Measurements from ENCODE around the gene DDR2. TPM values are rescaled to one million over a fixed set of nuclear protein-coding genes. Genes with fewer than 3 reads are reported as not detected.

Gene DDR2
- total and polyA plus RNA-seq, 8 donors, result 1.4 to 14.6 (median 3.3) TPM

- no peak for TF ChIP-seq CTCF (IDR thresholded peaks at IDR 0.05)
- DNase-seq (no peak), FAIRE-seq (no peak), ATAC-seq (no peak)
- 86 to 94% methylated on average over 3 of the region's 3 CpGs for WGBS, 2 donors
- H3K4me1 ChIP-seq, result peaks cover 0 to 5% (median 0%) of the 10 kb centered on the region in 3 donors
- H3K27ac ChIP-seq, result no peak overlapping the region
- peaks cover 0 to 14% (median 0%) of the 10 kb centered on the region in 4 donors for H3K27me3 ChIP-seq
- H3K4me3 ChIP-seq, result no peak overlapping the region
- H3K9me3 ChIP-seq, result no peaks in the 10 kb centered on the region
- intact Hi-C loops (cut with DNase I), result no loop called here
- no peaks in the 10 kb centered on the region for H3K36me3 ChIP-seq
Measured at GRCh38 chr1:162823231-162823630, 191.0 kb downstream of the DDR2 start.

DNA sequence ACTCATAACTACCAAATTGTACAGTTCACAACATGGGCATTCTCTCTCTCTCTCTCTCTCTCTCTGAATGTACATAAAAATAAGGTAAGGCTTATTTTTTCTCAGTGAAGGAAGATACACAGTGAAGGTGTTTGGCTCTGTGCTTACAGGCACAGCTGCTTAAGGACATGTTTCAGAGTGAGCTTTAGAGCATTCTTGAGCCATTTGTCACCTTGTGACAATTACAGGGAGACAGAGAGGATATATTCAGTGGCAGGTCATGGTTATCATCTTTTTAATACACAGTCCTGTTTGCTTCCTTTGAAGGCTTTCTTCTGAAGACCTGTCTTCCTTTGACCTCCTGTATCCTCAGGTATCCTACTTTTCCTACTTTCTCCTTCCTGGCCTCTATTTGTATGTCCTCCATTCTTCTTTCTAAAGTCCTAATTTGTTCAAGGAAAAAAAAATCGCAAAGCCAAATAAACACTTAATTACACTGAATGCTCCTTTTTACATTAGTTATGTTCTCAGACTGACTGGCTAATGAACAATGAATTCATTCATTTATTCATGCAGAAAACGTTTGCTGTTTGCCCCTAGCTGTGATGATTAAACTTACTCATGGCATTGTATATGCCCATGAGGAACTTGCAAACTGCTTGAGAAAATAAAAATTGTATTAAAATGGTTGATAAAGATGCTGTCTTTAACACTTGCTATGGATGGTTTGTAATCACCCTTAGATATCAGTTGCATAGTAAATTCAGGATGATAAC is 191.7 kb downstream of the DDR2 start:
- Histone ChIP-seq H3K4me1 (peaks cover 0 to 5% (median 0%) of the 10 kb centered on the region in 3 donors), H3K9me3 (no peaks in the 10 kb centered on the region), H3K4me3 (no peak overlapping the region), H3K36me3 (no peaks in the 10 kb centered on the region), H3K27me3 (peaks cover 0 to 14% (median 0%) of the 10 kb centered on the region in 4 donors), H3K27ac (no peak overlapping the region)
- 37 to 38% methylated on average over 2 of the region's 2 CpGs for WGBS, 2 donors
- ATAC-seq (no peak), FAIRE-seq (no peak), DNase-seq (no peak)
- TF ChIP-seq CTCF (IDR thresholded peaks at IDR 0.05), result no peak
- intact Hi-C loops (cut with DNase I), result no loop called here

DNA sequence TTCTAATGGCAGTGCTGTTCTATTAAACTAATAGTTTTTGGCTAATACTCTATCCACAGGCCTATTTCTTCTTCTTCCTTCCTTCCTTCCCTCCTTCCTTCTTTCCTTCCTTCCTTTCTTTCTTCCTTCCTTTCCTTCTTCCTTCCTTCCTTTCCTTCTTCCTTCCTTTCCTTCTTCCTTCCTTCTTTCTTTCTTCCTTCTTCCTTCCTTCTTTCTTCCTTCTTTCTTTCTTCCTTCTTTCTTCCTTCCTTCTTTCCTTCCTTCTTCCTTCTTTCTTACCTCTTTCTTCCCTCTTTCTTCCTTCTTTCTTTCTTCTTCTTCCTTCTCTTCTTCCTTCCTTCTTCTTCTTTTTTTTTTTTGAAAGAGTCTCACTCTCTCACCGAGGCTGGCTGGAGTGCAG is 197.0 kb downstream of the DDR2 start:
- DNase-seq (no peak), ATAC-seq (no peak), FAIRE-seq (no peak)
- intact Hi-C loops (cut with DNase I), result no loop called here
- no peak overlapping the region for H3K4me3 ChIP-seq
- peaks cover 0 to under 1% (median 0%) of the 10 kb centered on the region in 4 donors for H3K27me3 ChIP-seq
- H3K4me1 ChIP-seq, result no peaks in the 10 kb centered on the region
- 82 to 91% methylated on average over 1 of the region's 1 CpG for WGBS, 2 donors
- no peak overlapping the region for H3K27ac ChIP-seq
- H3K9me3 ChIP-seq, result no peaks in the 10 kb centered on the region
- no peak for TF ChIP-seq CTCF (IDR thresholded peaks at IDR 0.05)
- no peaks in the 10 kb centered on the region for H3K36me3 ChIP-seq

DNA sequence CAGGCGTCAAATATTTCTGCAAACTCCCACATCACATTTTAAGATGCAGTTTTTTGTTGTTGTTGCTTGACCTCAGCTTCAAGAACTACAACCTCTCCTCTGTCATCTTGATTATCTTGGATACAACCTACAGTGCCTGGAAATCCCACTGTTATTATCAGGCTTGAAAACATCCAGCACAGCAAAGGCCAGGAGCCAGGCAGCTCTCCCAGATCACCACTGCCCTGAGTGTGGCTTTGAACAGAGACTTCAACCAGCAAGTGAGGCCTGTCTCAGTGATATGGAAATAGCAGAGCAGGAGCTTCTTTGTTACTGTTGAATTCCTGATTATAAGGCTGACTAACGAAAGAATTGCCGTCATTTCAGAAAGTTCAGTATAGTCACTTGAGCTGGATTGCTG is 200.2 kb downstream of the DDR2 start:
- H3K4me3 ChIP-seq, result no peak overlapping the region
- H3K4me1 ChIP-seq, result no peaks in the 10 kb centered on the region
- FAIRE-seq (no peak), ATAC-seq (no peak), DNase-seq (no peak)
- WGBS, 2 donors, result 55 to 91% methylated on average over 3 of the region's 3 CpGs
- H3K9me3 ChIP-seq, result no peaks in the 10 kb centered on the region
- no peak for TF ChIP-seq CTCF (IDR thresholded peaks at IDR 0.05)
- H3K36me3 ChIP-seq, result no peaks in the 10 kb centered on the region
- H3K27ac ChIP-seq, result no peak overlapping the region
- intact Hi-C loops (cut with DNase I), result no loop called here
- no peaks in the 10 kb centered on the region for H3K27me3 ChIP-seq

DNA sequence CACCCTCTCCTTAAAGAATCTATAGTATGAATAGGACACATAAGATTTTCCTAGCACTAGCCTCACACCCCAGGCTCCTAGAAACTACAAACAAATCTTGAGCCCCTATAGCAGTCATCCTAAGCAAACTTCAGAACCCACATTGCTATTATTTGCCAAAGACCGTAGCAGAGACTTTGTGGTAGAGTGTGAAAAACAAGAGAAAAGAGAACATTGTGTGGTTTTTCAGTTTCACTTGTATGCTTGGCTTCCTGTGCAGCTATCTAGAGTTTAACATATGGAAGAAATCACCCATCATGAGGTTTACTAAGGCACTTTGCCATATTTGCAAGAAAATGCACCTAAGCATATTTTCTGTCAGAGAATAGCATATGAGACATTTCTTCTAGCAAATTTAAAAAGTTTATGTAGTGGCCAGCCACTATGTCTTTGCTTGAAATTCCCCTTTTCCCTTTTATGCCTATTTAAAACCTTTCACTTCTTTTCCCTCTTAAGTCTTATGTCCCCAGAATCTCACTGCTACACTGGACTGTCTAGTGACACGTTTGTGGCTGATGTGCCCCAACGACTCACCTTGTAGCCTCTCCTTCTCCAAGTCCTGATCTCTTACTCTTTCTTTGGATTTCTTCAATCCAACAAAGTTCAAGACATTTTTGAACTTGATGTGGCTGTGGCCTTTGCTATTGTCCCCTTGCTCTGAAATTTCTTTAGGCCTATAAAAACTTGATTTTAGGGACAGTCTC is 203.1 kb downstream of the DDR2 start:
- no peak overlapping the region for H3K4me3 ChIP-seq
- WGBS, 2 donors, result 46 to 51% methylated on average over 3 of the region's 3 CpGs
- intact Hi-C loops (cut with DNase I), result no loop called here
- H3K36me3 ChIP-seq, result no peaks in the 10 kb centered on the region
- H3K9me3 ChIP-seq, result no peaks in the 10 kb centered on the region
- H3K27me3 ChIP-seq, result no peaks in the 10 kb centered on the region
- no peak for FAIRE-seq
- no peaks in the 10 kb centered on the region for H3K4me1 ChIP-seq
- TF ChIP-seq CTCF (IDR thresholded peaks at IDR 0.05), result no peak
- ATAC-seq, result no peak
- no peak for DNase-seq
- H3K27ac ChIP-seq, result no peak overlapping the region

Data from pancreas (tissue), 10 donors.